GM18498 (cell line): ENCODE data around the gene EPB41.
A peak's percentile ranks its signal among the peaks of the same experiment; 100 is the strongest.

ENCODE experiments used
- ATAC-seq: cut with Tn5 transposase; IDR thresholded peaks from one replicate; pipeline ENCODE4 v1.9.1; 2021; ENCODE audit warnings: mild to moderate bottlenecking, moderate library complexity; ENCODE audit not compliant: unreplicated experiment

EPB41 gene

DNA sequence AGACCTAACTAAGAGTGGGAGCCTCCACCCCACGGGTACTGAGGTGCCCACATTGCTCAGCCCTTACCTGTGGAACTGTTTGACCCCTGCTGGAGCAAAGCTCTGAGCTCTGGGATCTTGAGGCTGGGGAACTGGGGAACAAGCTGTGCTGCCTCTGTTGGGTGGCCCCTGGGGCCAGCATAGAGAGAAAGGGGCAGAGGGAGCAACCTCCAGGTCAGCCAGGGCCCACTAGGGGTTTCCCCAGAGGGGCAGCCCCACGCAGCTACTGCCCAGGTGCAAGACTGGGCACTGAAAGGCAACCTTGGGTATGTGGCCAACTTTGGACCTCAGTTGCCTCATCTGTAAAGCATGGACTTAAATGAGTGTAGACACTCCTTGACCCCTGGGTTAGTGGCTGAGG is 23.5 kb upstream of the EPB41 start:
- ATAC-seq: no peak

DNA sequence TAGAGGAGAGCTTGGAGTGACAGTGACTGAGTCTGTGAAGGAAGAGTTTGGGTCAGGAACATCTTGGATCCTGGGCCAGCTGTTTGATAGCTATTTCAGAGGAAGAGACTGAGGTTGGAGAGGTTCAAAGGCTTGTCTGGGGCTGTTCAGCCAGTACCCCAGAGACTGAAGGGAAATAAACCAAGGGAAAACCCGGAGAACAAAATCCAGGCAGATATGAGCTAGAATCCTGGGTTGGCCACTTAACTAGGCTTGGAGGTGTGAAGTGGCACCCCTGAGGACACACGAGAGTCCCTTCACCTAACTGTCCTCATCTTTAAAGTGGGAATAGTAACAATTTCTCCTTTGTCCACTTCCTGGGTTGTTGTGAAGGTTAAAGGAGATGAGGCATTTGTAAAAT is 23.1 kb upstream of the EPB41 start:
- ATAC-seq: no peak

DNA sequence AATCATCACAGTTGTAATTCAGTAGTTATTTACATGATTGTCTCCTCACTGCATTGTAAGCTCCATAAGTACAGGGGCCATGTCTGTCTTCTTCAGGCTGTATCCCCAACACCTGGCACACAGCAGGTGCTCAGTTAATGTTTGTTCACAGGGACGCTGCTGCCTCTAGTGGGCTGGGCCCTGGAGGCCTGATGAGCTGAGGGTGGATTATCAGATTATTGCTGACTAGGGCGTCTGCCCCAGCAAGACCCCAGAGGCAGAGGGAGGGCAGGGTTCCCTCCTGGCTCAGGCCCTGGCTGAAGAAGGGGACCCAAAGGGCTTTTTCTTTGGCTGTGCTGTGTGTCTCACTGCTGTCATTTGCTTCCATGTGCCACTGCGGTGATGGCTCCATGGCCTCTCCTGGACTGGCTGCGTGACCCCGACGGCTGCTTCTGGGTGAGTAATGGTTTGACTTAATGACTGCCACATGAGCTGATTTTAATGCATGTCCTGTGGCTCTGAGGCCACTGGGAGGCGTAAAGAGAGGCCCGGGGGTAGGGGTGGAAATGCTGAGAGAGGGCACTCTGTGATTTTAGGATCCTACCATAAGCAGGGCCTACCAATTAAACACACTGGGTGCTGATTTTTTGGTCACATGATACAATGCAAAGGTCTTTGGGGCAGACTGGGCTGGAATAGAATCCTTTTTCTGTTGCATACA is 20.8 kb upstream of the EPB41 start:
- ATAC-seq: no peak

DNA sequence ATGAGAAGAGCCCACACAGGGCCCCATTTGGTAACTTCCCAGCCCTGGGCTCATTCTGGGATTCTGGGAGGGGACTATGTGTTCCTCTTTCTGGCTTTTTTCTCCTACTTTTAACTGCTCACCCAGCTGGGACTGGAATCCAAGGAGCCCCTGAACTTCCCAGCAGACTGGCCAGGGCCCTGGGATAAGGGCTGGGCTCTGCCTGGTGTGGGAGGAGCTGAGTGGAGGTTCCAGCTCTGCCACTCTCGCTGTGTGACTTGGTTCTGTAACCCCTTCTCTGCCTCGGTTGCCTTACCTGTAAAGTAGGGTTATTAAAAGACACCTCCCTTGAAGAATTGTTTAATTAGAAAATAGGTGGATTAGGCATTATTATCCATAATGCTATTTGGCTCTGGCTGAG is 19.6 kb upstream of the EPB41 start:
- no peak for ATAC-seq

DNA sequence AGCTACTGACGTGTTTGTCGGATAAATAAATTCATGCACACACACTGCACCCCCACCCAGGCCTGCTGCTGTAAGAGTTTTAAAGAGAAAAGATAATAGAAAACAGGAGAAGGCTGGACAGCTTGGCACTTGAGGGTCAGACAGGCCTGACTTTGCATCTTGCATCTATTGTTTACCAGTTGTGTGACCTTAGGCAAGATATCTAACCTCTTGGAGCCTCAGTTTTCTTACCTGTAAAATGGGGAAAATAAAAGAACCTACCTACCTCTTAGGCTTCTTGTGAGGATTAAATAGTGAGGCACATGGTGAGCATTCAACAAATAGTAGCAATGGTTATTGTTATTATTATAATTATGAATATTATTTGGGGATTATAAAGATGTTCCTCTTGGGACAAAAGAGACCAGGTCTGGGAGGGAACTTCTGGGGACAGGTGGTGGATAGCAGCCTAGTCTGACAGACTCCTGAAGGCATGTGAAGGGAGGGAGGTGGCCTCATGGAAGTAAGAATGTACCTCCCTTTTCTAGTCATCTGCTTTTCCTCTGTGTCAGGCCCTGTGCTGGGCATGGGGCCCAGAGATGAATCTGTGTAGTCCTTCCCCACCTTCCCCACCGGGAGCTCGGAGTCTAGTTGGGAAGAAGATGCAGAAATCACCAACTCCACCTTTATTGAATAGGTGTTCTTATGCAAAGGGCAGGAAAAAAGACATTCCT is 18.3 kb upstream of the EPB41 start:
- ATAC-seq: no peak

DNA sequence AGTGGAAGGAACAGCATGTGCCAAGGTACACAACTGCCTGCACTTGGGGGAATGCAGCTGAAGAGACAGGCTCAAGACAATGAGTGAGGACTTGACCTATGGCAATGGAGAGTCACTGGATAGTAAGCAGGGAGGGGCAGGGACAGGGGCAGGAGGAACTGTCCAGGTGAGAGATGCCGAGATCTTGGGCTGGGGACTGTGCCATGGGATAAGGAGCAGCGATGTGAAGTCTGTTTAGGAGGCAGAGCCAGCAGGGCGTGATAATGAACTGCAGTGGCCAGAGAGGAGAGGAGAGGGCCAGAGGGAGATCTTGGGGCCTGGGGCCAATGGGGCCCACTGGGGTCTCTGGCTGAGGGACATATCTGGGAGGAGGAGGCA is 17.8 kb upstream of the EPB41 start:
- no peak for ATAC-seq

DNA sequence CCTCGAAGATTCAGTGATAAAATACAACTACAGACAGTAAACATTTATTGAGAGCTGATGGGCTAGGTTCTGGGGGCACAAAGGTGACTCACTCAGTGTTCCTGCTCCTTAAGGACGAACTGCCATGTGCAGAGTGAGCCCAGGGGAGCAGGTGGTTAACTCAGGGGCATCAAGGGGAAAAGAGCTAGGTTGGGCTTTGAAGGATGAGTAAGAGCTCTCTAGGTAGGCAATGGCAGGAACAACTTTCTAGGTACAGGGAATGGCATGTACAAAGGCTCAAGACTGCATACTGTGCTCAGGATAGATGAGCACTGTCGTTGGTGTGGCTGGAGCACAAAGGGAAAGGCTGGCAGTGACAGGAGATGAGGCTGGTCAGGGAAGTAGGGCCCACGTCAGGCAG is 16.6 kb upstream of the EPB41 start:
- ATAC-seq: no peak

DNA sequence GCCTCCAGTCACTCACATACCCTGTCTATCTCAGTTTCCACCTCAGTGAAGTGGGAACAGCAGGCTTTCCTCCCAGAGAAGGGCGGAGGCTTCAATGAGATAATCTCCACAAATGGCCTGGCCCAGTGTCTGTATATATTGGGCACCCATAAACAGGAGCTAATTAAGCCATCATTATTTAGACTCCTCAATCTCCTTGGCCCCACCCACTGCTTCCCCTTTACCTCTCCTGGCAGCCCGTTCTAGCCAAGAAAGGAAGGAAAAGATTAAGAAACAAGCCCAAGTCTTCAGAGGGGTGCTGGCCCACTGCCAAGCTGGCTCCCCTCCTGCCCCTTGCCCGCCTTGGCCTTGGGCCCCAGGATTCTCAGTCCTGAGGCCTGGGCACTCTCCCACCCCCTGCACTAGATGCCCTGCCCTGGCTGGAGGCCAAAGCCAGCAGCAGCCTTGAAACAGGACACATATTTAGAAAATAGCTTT is 15.9 kb upstream of the EPB41 start:
- no peak for ATAC-seq

DNA sequence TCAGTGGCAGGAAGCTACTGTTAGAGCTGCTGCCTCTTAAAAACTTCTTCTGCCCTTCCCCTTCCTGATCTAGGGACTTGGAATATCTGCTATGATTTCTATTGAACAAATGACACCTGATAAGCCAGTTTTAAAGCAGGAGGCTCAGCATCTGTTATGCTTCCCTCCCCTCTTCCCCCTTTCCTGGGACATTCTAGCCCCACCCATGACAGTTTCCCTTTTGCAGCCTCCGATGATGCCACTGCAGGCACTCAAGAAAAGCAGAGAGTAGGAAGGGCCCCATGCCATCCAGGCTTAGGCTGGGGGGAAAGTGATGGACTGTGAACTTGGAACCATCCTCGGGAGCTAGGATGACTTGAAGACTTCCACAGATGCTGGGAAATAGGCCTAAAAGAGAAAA is 15.1 kb upstream of the EPB41 start:
- no peak for ATAC-seq

DNA sequence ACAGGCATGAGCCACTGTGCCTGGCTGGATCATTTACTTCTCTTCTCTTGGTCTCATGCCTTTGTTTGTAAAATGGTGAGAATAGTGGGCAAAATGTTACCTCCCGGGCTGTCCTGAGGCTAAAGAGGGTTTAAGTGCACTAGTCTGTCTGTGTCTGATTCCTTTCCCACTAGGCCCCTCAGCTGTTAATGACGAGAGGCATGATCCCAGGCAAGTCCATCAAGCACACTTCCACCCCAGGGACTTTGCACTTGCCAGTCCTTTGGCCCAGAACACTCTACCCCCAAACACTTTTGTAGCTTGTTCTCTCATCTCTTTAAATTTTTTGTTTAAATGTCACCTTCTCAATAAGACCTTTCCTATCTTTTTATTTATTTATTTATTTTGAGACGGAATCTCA is 13.8 kb upstream of the EPB41 start:
- ATAC-seq: no peak

DNA sequence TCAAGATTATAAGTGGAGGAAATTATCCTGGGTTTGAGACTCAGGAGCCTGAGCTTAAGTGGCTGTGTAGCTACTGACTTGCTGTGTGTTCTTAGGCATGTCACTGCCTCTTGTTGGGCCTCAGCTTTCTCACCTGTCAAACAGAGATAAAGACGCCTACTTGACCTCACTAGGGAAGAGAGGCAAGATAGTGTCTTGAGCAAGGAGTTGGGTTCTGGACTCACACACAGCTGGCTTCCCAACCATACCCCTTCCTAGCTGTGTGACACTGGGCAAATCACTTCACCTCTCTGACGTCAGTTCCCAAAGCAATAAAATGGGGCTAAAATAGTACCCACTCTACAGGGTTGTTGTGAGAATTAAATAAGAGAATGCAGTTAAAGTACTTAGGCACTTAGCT is 11.6 kb upstream of the EPB41 start:
- ATAC-seq: no peak

DNA sequence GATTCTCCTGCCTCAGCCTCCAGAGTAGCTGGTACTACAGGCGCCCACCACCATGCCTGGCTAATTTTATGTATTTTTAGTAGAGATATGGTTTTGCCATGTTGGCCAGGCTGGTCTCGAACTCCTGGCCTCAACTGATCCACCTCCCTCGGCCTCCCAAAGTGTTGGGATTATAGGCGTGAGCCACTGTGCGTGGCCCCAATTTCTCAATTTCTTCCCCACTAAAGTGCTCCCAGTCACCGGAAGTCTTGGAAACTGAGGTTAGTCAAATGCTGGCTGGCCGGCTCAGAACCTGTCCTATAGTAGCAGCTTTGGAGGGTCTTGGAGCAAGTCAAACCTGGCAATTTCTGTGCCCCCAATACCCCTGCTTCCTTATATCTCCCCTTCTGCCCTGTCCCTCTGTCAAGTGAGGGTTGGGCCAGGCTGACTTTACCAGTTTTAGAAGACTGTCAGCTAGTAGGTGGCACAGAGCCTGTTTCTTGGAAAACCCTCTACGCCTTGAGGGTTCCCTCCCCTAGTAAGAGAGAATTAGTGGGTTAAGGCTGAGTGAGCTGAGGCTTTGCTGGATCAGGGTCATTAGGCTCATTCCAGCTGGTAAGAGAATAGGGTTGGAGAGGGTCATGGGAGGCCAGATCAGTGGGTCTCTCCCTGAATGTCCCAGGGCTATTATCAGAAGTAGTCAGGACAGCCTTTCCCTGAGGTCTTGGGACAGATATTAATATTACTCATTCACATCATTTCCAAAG is 8.3 kb upstream of the EPB41 start:
- ATAC-seq: no peak

DNA sequence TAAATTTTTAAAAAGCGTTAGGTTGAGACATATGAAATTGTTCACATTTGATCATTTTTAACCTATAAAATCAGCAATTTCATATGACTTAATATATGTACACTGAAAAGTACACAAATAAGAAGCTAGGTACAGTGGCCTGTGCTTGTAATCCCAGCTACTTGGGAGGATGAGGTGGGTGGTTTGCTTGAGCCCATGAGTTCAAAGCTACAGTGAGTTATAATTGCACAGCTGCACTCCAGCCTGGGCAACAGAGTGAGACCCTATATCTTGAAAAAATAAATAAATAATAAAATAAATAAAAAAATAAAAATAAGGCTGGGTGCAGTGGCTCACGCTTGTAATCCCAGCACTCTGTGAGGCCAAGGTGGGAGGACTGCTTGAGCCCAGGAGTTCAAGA is 5.2 kb upstream of the EPB41 start:
- ATAC-seq: no peak

DNA sequence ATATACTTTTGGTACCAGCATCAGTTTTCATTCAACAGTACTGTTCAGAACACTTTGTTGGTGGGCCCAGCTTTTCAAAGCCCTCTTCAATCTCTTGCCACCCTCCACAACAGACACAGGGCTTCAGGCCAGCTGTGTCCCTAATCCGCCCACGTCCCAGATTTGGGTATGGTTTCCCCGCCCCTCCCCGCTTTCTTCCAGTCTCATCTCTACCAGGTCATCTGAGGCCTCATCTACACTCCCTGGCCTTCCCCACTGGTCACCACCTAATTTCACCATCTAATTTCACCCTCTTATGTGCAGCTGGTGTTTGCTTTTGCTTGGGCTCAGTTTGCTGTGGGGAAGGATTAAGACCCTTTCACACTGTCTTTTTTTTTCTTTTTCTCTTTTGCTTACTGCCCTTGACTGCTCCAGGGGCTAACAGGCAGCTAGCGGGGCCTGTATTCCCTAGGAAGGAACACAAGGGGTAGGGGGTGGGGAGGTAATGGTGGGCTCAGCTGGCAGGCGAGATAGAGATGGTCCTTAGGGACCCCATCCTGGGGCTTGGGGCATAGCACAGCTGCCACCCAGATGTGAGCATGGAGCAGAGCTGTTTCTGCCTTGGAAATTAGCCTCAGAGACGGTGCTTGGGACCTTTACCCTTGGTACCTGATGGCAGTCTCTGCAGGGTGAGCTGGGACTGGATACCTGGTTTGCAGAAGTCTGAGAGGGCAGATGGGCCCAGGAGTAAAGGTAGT is 3.8 kb upstream of the EPB41 start:
- no peak for ATAC-seq

DNA sequence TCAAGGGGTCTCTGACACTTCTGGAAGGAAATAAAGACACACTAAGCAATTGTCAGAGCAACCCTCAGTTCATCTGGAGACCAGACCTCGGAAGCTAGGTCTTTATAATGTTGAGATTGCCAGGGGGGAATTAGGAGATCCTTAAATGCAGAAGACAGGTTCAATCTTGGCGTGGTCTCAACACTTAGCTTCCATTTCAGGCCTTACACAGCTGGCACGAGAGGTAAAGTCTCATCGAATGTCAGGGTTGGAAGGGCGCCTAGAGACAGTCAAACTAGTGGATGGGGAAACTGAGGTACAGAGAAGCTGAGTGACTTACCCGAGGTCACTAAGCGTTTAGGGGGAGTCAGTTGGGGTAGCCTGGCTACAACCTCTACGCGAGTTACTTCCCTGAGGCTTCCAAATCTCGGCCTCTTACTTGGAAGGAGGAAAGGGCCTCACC is 562 bp upstream of the EPB41 start:
- ATAC-seq: no peak

DNA sequence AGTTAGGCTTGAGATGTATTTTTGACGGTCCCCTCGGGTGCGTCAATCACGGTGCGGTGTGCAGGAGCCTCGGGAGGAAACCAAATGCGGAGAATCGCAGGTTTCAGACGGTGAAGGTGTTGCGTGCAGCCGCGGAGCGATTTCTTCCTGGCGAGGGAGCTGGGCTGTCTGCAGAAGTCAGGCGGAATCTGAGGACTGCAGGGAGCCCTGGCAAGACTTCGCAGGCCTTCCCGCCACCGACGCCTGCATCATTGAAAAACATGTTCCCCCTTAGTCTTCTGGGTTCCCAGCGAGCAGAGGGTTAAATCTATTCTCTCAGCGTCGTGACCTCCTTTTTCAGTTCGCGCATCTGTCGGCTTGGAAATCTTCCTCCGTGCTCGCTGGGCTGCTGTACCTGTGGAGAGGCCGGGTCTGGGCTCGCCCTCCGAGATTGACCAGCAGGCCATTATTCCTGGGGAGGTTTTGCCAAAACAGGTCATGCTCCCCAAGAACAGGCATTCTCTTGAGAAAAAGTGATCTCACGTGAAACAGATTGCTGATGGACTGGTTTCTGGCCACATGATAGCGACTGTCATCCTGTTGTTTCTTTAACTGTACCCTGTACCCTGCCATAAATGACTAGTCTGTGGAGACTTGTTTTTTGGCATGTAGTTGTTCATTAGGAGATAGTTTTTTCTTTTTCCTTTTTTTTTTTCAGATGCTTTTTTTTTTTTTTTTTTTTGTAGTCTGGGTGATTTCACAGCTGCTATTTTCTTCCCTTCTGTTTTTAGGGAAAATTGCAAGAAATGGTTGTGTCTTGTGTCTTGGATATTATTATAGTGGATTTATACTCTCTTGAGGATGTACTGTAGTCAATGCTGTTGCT is 894 bp downstream of the EPB41 start:
- peak; percentile 12 for ATAC-seq

DNA sequence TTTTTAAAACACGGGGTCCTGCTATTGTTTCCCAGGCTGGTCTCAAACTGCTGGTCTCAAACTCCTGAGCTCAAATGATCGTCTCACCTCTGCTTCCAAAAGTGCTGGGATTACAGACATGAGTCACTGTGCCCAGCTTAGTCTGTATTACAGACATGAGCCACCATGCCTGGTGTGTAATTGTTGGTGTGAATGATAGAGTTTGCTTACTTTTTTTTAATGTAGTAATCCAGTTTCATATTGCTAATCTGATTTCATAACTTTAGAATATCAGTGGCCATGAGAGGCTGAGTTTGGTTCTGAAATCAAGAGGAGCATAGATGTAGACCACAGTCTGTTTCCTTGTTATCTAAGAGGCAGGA is 3.4 kb downstream of the EPB41 start:
- ATAC-seq: no peak

DNA sequence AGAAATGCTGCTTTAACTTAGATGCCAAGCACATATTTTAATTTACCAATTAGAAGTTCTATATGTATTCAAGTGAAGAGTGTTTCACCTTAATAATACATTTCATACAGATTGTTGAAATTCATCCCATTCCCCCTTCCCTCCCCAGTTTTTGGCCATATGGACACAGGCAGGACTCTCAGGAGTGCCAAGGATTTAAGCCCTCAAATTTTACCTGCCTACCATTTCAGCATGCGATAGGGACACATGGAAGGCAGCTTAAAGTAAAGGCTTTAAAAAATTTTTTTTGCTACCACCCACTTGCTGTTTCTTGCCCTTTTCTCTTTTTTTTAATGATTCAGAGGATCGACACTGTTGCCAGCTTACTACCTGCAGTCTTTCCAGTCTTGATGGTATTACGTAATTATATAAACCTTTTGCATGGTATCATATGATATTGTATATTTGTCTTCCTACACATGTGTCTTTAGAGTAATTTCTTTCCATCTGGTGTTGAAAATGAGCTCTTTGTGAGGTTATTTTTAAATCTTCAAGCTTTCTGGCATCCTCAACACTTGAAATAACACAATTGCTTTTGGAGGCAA is 7.0 kb downstream of the EPB41 start:
- ATAC-seq: no peak

DNA sequence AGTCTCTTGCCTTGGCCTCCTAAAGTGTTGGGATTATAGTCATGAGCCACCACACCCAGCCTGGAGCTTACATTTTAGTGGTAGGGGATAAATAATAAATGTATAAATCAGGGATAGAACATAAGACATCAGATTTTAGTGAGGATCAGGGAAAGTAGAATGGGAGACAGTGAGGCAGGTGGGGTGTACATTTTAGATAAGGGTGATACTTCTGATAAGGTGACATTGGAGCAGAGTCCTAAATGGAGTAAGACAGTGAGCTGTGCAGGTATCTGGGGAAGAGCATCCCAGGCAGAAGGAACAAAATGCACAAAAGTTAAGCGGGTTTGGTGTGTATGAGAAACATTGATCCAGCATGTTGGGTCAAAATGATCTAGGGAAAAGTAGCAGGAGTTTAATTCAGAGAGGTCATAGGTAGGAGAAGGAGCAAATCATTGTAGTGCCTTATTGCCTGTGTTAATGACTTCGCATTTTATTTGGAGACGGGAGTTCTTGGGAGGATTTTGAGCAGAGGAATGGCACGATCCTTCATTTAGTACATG is 11.1 kb downstream of the EPB41 start:
- ATAC-seq: no peak
